ENCODE results near the gene RAB34.

RAB34 gene

GRCh38 chr17:28703552-28704218 is 14.0 kb downstream of the RAB34 start:
- TF ChIP-seq POLR2A (IDR thresholded peaks at IDR 0.05; ENCODE audit: low read depth, low read length) (no peak), POLR2AphosphoS5 (IDR thresholded peaks at IDR 0.05; ENCODE audit: low read depth, low read length) (no peak), TAF1 (IDR thresholded peaks at IDR 0.05; ENCODE audit: borderline replicate concordance, low read depth, low read length) (no peak)
- no peak for DNase-seq (ENCODE audit: insufficient read length)
- no peak for FAIRE-seq

GRCh38 chr17:28702752-28703150 is 14.9 kb downstream of the RAB34 start:
- FAIRE-seq (no peak), DNase-seq (ENCODE audit: insufficient read length) (no peak)
- TF ChIP-seq POLR2AphosphoS5 (IDR thresholded peaks at IDR 0.05; ENCODE audit: low read depth, low read length), result no peak
- TF ChIP-seq POLR2A (IDR thresholded peaks at IDR 0.05; ENCODE audit: low read depth, low read length), result no peak
- no peak for TF ChIP-seq TAF1 (IDR thresholded peaks at IDR 0.05; ENCODE audit: borderline replicate concordance, low read depth, low read length)

GRCh38 chr17:28702026-28702751 is 15.5 kb downstream of the RAB34 start:
- TF ChIP-seq POLR2AphosphoS5 (IDR thresholded peaks at IDR 0.05; ENCODE audit: low read depth, low read length) (no peak), POLR2A (IDR thresholded peaks at IDR 0.05; ENCODE audit: low read depth, low read length) (no peak), TAF1 (IDR thresholded peaks at IDR 0.05; ENCODE audit: borderline replicate concordance, low read depth, low read length) (no peak)
- DNase-seq (ENCODE audit: insufficient read length) (no peak), FAIRE-seq (no peak)

GRCh38 chr17:28700830-28701492 is 16.7 kb downstream of the RAB34 start:
- no peak for FAIRE-seq
- TF ChIP-seq POLR2A (IDR thresholded peaks at IDR 0.05; ENCODE audit: low read depth, low read length), result no peak
- TF ChIP-seq POLR2AphosphoS5 (IDR thresholded peaks at IDR 0.05; ENCODE audit: low read depth, low read length), result no peak
- TF ChIP-seq TAF1 (IDR thresholded peaks at IDR 0.05; ENCODE audit: borderline replicate concordance, low read depth, low read length), result no peak
- DNase-seq (ENCODE audit: insufficient read length), result no peak

GRCh38 chr17:28700278-28700677 is 17.4 kb downstream of the RAB34 start:
- no peak for TF ChIP-seq POLR2A (IDR thresholded peaks at IDR 0.05; ENCODE audit: low read depth, low read length)
- no peak for TF ChIP-seq TAF1 (IDR thresholded peaks at IDR 0.05; ENCODE audit: borderline replicate concordance, low read depth, low read length)
- TF ChIP-seq POLR2AphosphoS5 (IDR thresholded peaks at IDR 0.05; ENCODE audit: low read depth, low read length), result no peak
- DNase-seq (ENCODE audit: insufficient read length) (no peak), FAIRE-seq (no peak)

- TF ChIP-seq POLR2AphosphoS5 (IDR thresholded peaks at IDR 0.05; ENCODE audit: low read depth, low read length) (no peak), POLR2A (IDR thresholded peaks at IDR 0.05; ENCODE audit: low read depth, low read length) (no peak), TAF1 (IDR thresholded peaks at IDR 0.05; ENCODE audit: borderline replicate concordance, low read depth, low read length) (no peak)
- FAIRE-seq (no peak), DNase-seq (ENCODE audit: insufficient read length) (no peak)
Observed at GRCh38 chr17:28698253-28698941, 19.3 kb downstream of the RAB34 start.

- FAIRE-seq (no peak), DNase-seq (ENCODE audit: insufficient read length) (no peak)
- TF ChIP-seq POLR2AphosphoS5 (IDR thresholded peaks at IDR 0.05; ENCODE audit: low read depth, low read length) (no peak), POLR2A (IDR thresholded peaks at IDR 0.05; ENCODE audit: low read depth, low read length) (no peak), TAF1 (IDR thresholded peaks at IDR 0.05; ENCODE audit: borderline replicate concordance, low read depth, low read length) (no peak)
Observed at GRCh38 chr17:28693869-28694268, 23.8 kb downstream of the RAB34 start.

GRCh38 chr17:28689011-28689410 is 28.7 kb downstream of the RAB34 start:
- FAIRE-seq, result no peak
- no peak for TF ChIP-seq TAF1 (IDR thresholded peaks at IDR 0.05; ENCODE audit: borderline replicate concordance, low read depth, low read length)
- TF ChIP-seq POLR2AphosphoS5 (IDR thresholded peaks at IDR 0.05; ENCODE audit: low read depth, low read length), result no peak
- TF ChIP-seq POLR2A (IDR thresholded peaks at IDR 0.05; ENCODE audit: low read depth, low read length), result no peak

GRCh38 chr17:28688481-28688880 is 29.2 kb downstream of the RAB34 start:
- FAIRE-seq, result no peak

More at GRCh38 chr17:28689011-28689410, 28.7 kb downstream of the RAB34 start:
- no peak for DNase-seq (ENCODE audit: insufficient read length)

GRCh38 chr17:28686296-28686695 is 31.4 kb downstream of the RAB34 start:
- TF ChIP-seq TAF1 (IDR thresholded peaks at IDR 0.05; ENCODE audit: borderline replicate concordance, low read depth, low read length), result no peak
- TF ChIP-seq POLR2A (IDR thresholded peaks at IDR 0.05; ENCODE audit: low read depth, low read length), result no peak
- TF ChIP-seq POLR2AphosphoS5 (IDR thresholded peaks at IDR 0.05; ENCODE audit: low read depth, low read length), result no peak
- FAIRE-seq, result no peak
- DNase-seq (ENCODE audit: insufficient read length), result no peak

More at GRCh38 chr17:28688481-28688880, 29.2 kb downstream of the RAB34 start:
- TF ChIP-seq POLR2A (IDR thresholded peaks at IDR 0.05; ENCODE audit: low read depth, low read length), result no peak
- no peak for TF ChIP-seq TAF1 (IDR thresholded peaks at IDR 0.05; ENCODE audit: borderline replicate concordance, low read depth, low read length)
- TF ChIP-seq POLR2AphosphoS5 (IDR thresholded peaks at IDR 0.05; ENCODE audit: low read depth, low read length), result no peak
- no peak for DNase-seq (ENCODE audit: insufficient read length)

- TF ChIP-seq POLR2A (IDR thresholded peaks at IDR 0.05; ENCODE audit: low read depth, low read length) (no peak), TAF1 (IDR thresholded peaks at IDR 0.05; ENCODE audit: borderline replicate concordance, low read depth, low read length) (no peak), POLR2AphosphoS5 (IDR thresholded peaks at IDR 0.05; ENCODE audit: low read depth, low read length) (no peak)
- no peak for DNase-seq (ENCODE audit: insufficient read length)
- FAIRE-seq, result no peak
Observed at GRCh38 chr17:28685366-28685765, 32.3 kb downstream of the RAB34 start.
